Neural crest cell (in vitro differentiated cells): ENCODE results near the gene TBRG4. TPM values are rescaled to one million over a fixed set of nuclear protein-coding genes. Genes with fewer than 3 reads are reported as not detected.
A peak's percentile ranks its signal among the peaks of the same experiment; 100 is the strongest.

Experiments
- DNase-seq: peaks from one replicate; pipeline ENCODE4 v3.0.0; 2021; ENCODE audit warnings: low read depth, mixed read lengths, low spot score
- H3K27ac Mint-ChIP-seq: one replicate; pipeline ENCODE4 v1.8.0; 2021; ENCODE audit warnings: mild to moderate bottlenecking, mixed read lengths; ENCODE audit not compliant: unreplicated experiment
- H3K27me3 Mint-ChIP-seq: 2 replicates; pipeline ENCODE4 v1.8.0; 2021; ENCODE audit warnings: low read depth, mild to moderate bottlenecking, mixed read lengths
- H3K36me3 Mint-ChIP-seq: 2 replicates; pipeline ENCODE4 v1.8.0; 2021; ENCODE audit warnings: low read depth, mild to moderate bottlenecking, mixed read lengths
- H3K4me1 Mint-ChIP-seq: 2 replicates; pipeline ENCODE4 v1.8.0; 2021; ENCODE audit warnings: mixed read lengths
- H3K4me3 Mint-ChIP-seq: one replicate; pipeline ENCODE4 v1.8.0; 2021; ENCODE audit warnings: mild to moderate bottlenecking, mixed read lengths
- H3K9me3 Mint-ChIP-seq: 2 replicates; pipeline ENCODE4 v1.8.0; 2021; ENCODE audit warnings: mixed read lengths
- total RNA-seq: library from RNA; stranded (reverse); gene quantifications from 2 replicates; pipeline ENCODE4 v1.2.1, GENCODE V29; 2021
- TF ChIP-seq, protein P1 (sequence below): fragments of 200-600 bp; sonication (generic); conservative IDR thresholded peaks from 2 replicates; pipeline ENCODE4 v1.5.0; 2021; ENCODE audit warnings: antibody characterized with exemption, mild to moderate bottlenecking

The TBRG4 gene
- total RNA-seq, 1 donor from 2014 or later = 104 TPM

GRCh38 chr7:45131891-45132290 lies 20.4 kb upstream of the TBRG4 start:
- TF ChIP-seq, protein P1, sequence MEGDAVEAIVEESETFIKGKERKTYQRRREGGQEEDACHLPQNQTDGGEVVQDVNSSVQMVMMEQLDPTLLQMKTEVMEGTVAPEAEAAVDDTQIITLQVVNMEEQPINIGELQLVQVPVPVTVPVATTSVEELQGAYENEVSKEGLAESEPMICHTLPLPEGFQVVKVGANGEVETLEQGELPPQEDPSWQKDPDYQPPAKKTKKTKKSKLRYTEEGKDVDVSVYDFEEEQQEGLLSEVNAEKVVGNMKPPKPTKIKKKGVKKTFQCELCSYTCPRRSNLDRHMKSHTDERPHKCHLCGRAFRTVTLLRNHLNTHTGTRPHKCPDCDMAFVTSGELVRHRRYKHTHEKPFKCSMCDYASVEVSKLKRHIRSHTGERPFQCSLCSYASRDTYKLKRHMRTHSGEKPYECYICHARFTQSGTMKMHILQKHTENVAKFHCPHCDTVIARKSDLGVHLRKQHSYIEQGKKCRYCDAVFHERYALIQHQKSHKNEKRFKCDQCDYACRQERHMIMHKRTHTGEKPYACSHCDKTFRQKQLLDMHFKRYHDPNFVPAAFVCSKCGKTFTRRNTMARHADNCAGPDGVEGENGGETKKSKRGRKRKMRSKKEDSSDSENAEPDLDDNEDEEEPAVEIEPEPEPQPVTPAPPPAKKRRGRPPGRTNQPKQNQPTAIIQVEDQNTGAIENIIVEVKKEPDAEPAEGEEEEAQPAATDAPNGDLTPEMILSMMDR = no peak
- Mint-ChIP-seq H3K4me3 (no peak overlapping the region), H3K36me3 (no peaks in the 10 kb centered on the region), H3K9me3 (no peaks in the 10 kb centered on the region), H3K4me1 (peaks cover 5% of the 10 kb centered on the region), H3K27ac (peak overlapping the region; percentile 92), H3K27me3 (peaks cover 3% of the 10 kb centered on the region)
- no peak for DNase-seq

DNA sequence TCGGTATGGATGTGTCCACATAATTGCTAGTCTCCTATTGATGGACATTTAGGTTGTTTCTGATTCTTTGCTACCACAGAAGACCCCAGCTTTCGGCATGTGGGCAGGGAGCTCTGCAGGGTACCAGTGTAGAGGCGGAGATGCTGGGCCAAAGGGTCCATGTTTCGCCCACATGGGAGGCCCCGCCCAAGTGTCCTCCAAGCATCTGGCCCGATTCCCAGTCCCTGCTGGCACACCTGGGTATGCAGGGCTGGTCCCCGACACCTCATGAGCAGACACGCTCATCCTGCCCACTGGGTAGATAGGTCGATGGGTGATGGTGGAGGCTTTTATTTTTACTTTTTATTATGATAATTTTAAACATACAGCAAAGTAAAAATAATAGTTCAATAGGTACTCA lies 19.4 kb upstream of the TBRG4 start:
- Mint-ChIP-seq H3K9me3 (no peaks in the 10 kb centered on the region), H3K27ac (no peak overlapping the region), H3K36me3 (no peaks in the 10 kb centered on the region), H3K27me3 (no peaks in the 10 kb centered on the region), H3K4me1 (peaks cover under 1% of the 10 kb centered on the region), H3K4me3 (no peak overlapping the region)
- DNase-seq = no peak
- TF ChIP-seq, protein P1 = no peak

DNA sequence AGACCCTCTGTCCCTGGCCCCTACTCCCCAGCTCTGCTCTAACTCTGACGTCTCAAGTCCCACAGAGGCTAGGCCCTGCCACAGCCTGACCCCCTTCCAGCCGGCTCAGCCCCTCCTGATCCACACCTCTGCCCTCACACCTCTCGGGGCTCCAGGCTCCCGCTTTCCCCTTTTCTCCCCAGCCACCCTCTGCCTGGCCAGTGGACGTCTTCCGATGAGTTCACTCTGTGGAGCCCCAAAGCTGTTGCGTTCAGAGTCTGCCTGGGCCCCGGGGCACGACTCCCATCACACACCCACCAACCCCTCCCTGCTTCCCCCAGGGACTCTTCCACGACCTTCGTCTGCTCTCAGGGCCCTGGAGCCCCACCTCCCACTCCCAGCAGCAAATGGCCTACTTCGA lies 18.4 kb upstream of the TBRG4 start:
- H3K4me1 Mint-ChIP-seq = no peaks in the 10 kb centered on the region
- TF ChIP-seq, protein P1 = no peak
- no peak overlapping the region for H3K4me3 Mint-ChIP-seq
- no peak for DNase-seq
- no peaks in the 10 kb centered on the region for H3K36me3 Mint-ChIP-seq
- H3K9me3 Mint-ChIP-seq = no peaks in the 10 kb centered on the region
- H3K27ac Mint-ChIP-seq = no peak overlapping the region
- no peaks in the 10 kb centered on the region for H3K27me3 Mint-ChIP-seq

DNA sequence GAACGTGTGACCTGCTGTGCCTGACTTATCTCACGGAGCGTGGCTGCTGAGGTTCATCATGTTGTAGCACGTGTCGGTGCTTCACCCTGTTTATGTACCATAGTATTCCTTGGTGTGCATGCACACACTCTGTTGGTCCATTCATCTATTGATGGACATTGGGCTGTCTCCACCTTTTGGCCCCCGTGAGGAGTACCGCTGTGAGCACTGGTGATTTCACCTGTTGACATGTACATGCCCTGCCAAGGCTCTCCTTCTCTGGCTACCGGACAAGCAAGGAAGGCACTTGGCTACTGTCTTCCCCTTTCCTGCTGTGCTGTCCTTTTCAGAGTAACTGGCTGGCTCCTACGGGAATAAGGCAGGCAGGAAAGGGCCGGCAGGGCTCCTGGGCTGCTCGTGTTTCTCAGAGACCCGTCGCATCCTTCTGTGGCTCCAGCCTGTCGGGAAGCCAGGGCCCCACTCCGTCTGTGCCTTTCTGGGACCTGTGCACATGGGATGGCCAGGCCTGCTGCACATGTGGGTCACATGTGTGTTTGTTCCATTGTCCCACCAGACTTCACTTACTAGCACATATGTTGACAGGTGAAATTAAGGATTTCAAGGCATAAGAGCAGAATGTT lies 17.8 kb upstream of the TBRG4 start:
- no peaks in the 10 kb centered on the region for H3K36me3 Mint-ChIP-seq
- H3K4me3 Mint-ChIP-seq = no peak overlapping the region
- no peaks in the 10 kb centered on the region for H3K27me3 Mint-ChIP-seq
- TF ChIP-seq, protein P1 = no peak
- no peaks in the 10 kb centered on the region for H3K9me3 Mint-ChIP-seq
- DNase-seq = no peak
- H3K4me1 Mint-ChIP-seq = no peaks in the 10 kb centered on the region
- no peak overlapping the region for H3K27ac Mint-ChIP-seq

- H3K27ac Mint-ChIP-seq = no peak overlapping the region
- no peaks in the 10 kb centered on the region for H3K9me3 Mint-ChIP-seq
- no peak for DNase-seq
- H3K4me3 Mint-ChIP-seq = no peak overlapping the region
- H3K36me3 Mint-ChIP-seq = no peaks in the 10 kb centered on the region
- TF ChIP-seq, protein P1 = no peak
- H3K4me1 Mint-ChIP-seq = peaks cover 6% of the 10 kb centered on the region
- no peaks in the 10 kb centered on the region for H3K27me3 Mint-ChIP-seq
Measured at GRCh38 chr7:45126920-45127319, 15.4 kb upstream of the TBRG4 start.

- H3K4me1 Mint-ChIP-seq = peaks cover 6% of the 10 kb centered on the region
- no peak overlapping the region for H3K4me3 Mint-ChIP-seq
- TF ChIP-seq, protein P1 = no peak
- H3K27me3 Mint-ChIP-seq = no peaks in the 10 kb centered on the region
- DNase-seq = no peak
- H3K27ac Mint-ChIP-seq = no peak overlapping the region
- H3K36me3 Mint-ChIP-seq = no peaks in the 10 kb centered on the region
- H3K9me3 Mint-ChIP-seq = no peaks in the 10 kb centered on the region
Measured at GRCh38 chr7:45126201-45126600, 14.7 kb upstream of the TBRG4 start.
